H9 (cell line): ENCODE data around the gene IL17A. TPM values are rescaled to one million over a fixed set of nuclear protein-coding genes. Genes with fewer than 3 reads are reported as not detected.

ENCODE experiments used
- DNase-seq: peaks from one replicate; pipeline ENCODE4 v3.0.0-alpha.2; 2017
- H2AFZ ChIP-seq: one replicate; pipeline ENCODE4 v1.6.1; 2013; ENCODE audit warnings: mild to moderate bottlenecking, low read length, control low read depth, moderate library complexity
- H2AK5ac ChIP-seq: 2 replicates; pipeline ENCODE4 v1.6.1; 2013; ENCODE audit warnings: low read length, control low read depth, mixed read lengths; ENCODE audit not compliant: insufficient read length
- H2BK120ac ChIP-seq: one replicate; pipeline ENCODE4 v1.6.1; 2013; ENCODE audit warnings: low read depth, mild to moderate bottlenecking, low read length, control low read depth, inconsistent platforms; ENCODE audit not compliant: poor library complexity, severe bottlenecking
- H2BK12ac ChIP-seq: 2 replicates; pipeline ENCODE4 v1.6.1; 2013; ENCODE audit warnings: low read length, control low read depth, mixed read lengths, low read depth; ENCODE audit not compliant: insufficient read length
- H2BK15ac ChIP-seq: 2 replicates; pipeline ENCODE4 v1.6.1; 2013; ENCODE audit warnings: low read depth, low read length, control low read depth
- H2BK20ac ChIP-seq: one replicate; pipeline ENCODE4 v1.6.1; 2013; ENCODE audit warnings: low read depth, mild to moderate bottlenecking, low read length, control low read depth, inconsistent platforms; ENCODE audit not compliant: poor library complexity, severe bottlenecking
- H2BK5ac ChIP-seq: 2 replicates; pipeline ENCODE4 v1.6.1; 2013; ENCODE audit warnings: low read length, control low read depth, mixed read lengths; ENCODE audit not compliant: insufficient read length
- H3K14ac ChIP-seq: 2 replicates; pipeline ENCODE4 v1.6.1; 2013; ENCODE audit warnings: low read length, control low read depth; ENCODE audit not compliant: insufficient read depth
- H3K18ac ChIP-seq: 2 replicates; pipeline ENCODE4 v1.6.1; 2013; ENCODE audit warnings: low read depth, mild to moderate bottlenecking, mixed read lengths, low read length, control low read depth; ENCODE audit not compliant: insufficient read length
- H3K23ac ChIP-seq: 2 replicates; pipeline ENCODE4 v1.6.1; 2013; ENCODE audit warnings: low read length, control low read depth, mixed read lengths, low read depth; ENCODE audit not compliant: insufficient read length
- H3K23me2 ChIP-seq: 2 replicates; pipeline ENCODE4 v1.6.1; 2013; ENCODE audit warnings: low read depth, mild to moderate bottlenecking, mixed read lengths, low read length, control low read depth; ENCODE audit not compliant: insufficient read length, poor library complexity, severe bottlenecking
- H3K27ac ChIP-seq: 2 replicates; pipeline ENCODE4 v1.5.1; 2013; ENCODE audit warnings: low read length, control low read depth, mixed read lengths, low read depth; ENCODE audit not compliant: insufficient read length
- H3K27me3 ChIP-seq: 2 replicates; pipeline ENCODE4 v1.6.1; 2013; ENCODE audit warnings: low read length, control low read depth, inconsistent platforms; ENCODE audit not compliant: insufficient read depth
- H3K4ac ChIP-seq: 2 replicates; pipeline ENCODE4 v1.6.1; 2013; ENCODE audit warnings: low read depth, mild to moderate bottlenecking, control low read depth, inconsistent platforms, low read length, moderate library complexity
- H3K4me1 ChIP-seq: 2 replicates; pipeline ENCODE4 v1.6.1; 2013; ENCODE audit warnings: low read length, control low read depth, inconsistent platforms; ENCODE audit not compliant: insufficient read depth
- H3K4me2 ChIP-seq: 2 replicates; pipeline ENCODE4 v1.6.1; 2013; ENCODE audit warnings: low read length, control low read depth, mixed read lengths; ENCODE audit not compliant: insufficient read length, insufficient read depth
- H3K56ac ChIP-seq: 2 replicates; pipeline ENCODE4 v1.6.1; 2013; ENCODE audit warnings: low read depth, mild to moderate bottlenecking, mixed read lengths, low read length, control low read depth; ENCODE audit not compliant: insufficient read length
- H3K79me1 ChIP-seq: 2 replicates; pipeline ENCODE4 v1.6.1; 2013; ENCODE audit warnings: low read depth, mild to moderate bottlenecking, moderate library complexity, low read length, control low read depth, inconsistent platforms; ENCODE audit not compliant: insufficient read depth, poor library complexity, severe bottlenecking
- H3K79me2 ChIP-seq: 2 replicates; pipeline ENCODE4 v1.6.1; 2013; ENCODE audit warnings: low read length, control low read depth, inconsistent platforms; ENCODE audit not compliant: insufficient read depth
- H3K9ac ChIP-seq: 2 replicates; pipeline ENCODE4 v1.6.1; 2013; ENCODE audit warnings: low read length, control low read depth, mixed read lengths; ENCODE audit not compliant: insufficient read length; ENCODE audit errors: extremely low read depth
- H3K9me3 ChIP-seq: one replicate; pipeline ENCODE4 v1.6.1; 2013; ENCODE audit warnings: low read depth, low read length, inconsistent platforms; ENCODE audit not compliant: control insufficient read depth
- H3T11ph ChIP-seq: one replicate; pipeline ENCODE4 v1.6.1; 2013; ENCODE audit warnings: mild to moderate bottlenecking, low read length, control low read depth, inconsistent platforms
- H4K20me1 ChIP-seq: one replicate; pipeline ENCODE4 v1.6.1; 2013; ENCODE audit not compliant: control insufficient read depth, insufficient read length, insufficient read depth
- H4K5ac ChIP-seq: 2 replicates; pipeline ENCODE4 v1.6.1; 2013; ENCODE audit warnings: low read depth, mild to moderate bottlenecking, mixed read lengths, low read length, control low read depth; ENCODE audit not compliant: insufficient read length
- H4K8ac ChIP-seq: replicated peaks from 2 replicates; pipeline ENCODE4 v1.6.1; 2013; ENCODE audit warnings: low read length, control low read depth, mixed read lengths, low read depth; ENCODE audit not compliant: insufficient read length
- H4K91ac ChIP-seq: 2 replicates; pipeline ENCODE4 v1.6.1; 2013; ENCODE audit warnings: low read depth, mild to moderate bottlenecking, moderate library complexity, mixed read lengths, low read length, control low read depth; ENCODE audit not compliant: insufficient read length
- H3K27ac Mint-ChIP-seq, 3 experiments: 2 replicates in 2 of 3; 3 replicates in 1 of 3; pipeline ENCODE4 v1.8.0; 2020 to 2021; ENCODE audit warnings: mixed read lengths in 3 of 3, mild to moderate bottlenecking in 1 of 3, moderate library complexity in 1 of 3
- H3K27me3 Mint-ChIP-seq: 2 replicates; pipeline ENCODE4 v1.8.0; 2021; ENCODE audit warnings: low read depth, mild to moderate bottlenecking, moderate library complexity, mixed read lengths
- H3K36me3 Mint-ChIP-seq, 3 experiments: 2 replicates in 2 of 3; 3 replicates in 1 of 3; pipeline ENCODE4 v1.8.0; 2020 to 2021; ENCODE audit warnings: low read depth in 3 of 3, mixed read lengths in 3 of 3; ENCODE audit not compliant: insufficient read depth in 1 of 3
- H3K4me1 Mint-ChIP-seq, 2 experiments: 2 replicates each; pipeline ENCODE4 v1.8.0; 2020; ENCODE audit warnings: mixed read lengths in 2 of 2
- H3K4me3 Mint-ChIP-seq, 2 experiments: 2 replicates in 1 of 2; 3 replicates in 1 of 2; pipeline ENCODE4 v1.8.0; 2020 to 2021; ENCODE audit warnings: mild to moderate bottlenecking in 2 of 2, mixed read lengths in 2 of 2, moderate library complexity in 1 of 2
- H3K9me3 Mint-ChIP-seq, 2 experiments: 2 replicates in 1 of 2; 3 replicates in 1 of 2; pipeline ENCODE4 v1.8.0; 2020; ENCODE audit warnings: mild to moderate bottlenecking in 2 of 2, mixed read lengths in 2 of 2, moderate library complexity in 1 of 2
- WGBS: extraction: QIAGEN DNeasy Blood & Tissue Kit; methylation state at CpG from one replicate; pipeline ENCODE4 v1.1.7; 2013; ENCODE audit warnings: missing lambda C conversion rate, low lambda C conversion rate, mixed read lengths; ENCODE audit not compliant: insufficient read length; ENCODE audit errors: extremely low coverage; 5-methylcytosine and 5-hydroxymethylcytosine counted together
- total RNA-seq: library from RNA; stranded (reverse); gene quantifications from 2 replicates; pipeline ENCODE4 v1.2.1, GENCODE V29; 2021
- TF ChIP-seq, protein P1 (sequence below): fragments of 200-600 bp; sonication (generic); conservative IDR thresholded peaks from 3 replicates; pipeline ENCODE4 v1.8.0; 2021; ENCODE audit warnings: antibody characterized with exemption, mild to moderate bottlenecking

IL17A gene
- total RNA-seq, 1 experiment from 2014 or later = not detected

GRCh38 chr6:52210227-52210626 is 24.1 kb downstream of the IL17A start:
- Histone ChIP-seq H3K23me2 (no peaks in the 10 kb centered on the region), H4K91ac (no peak overlapping the region), H2BK120ac (no peak overlapping the region), H3K79me2 (no peaks in the 10 kb centered on the region), H3K27me3 (no peaks in the 10 kb centered on the region), H2BK15ac (no peak overlapping the region), H3K27ac (no peak overlapping the region), H3K4ac (no peak overlapping the region), H3K18ac (no peak overlapping the region), H3K9ac (no peak overlapping the region), H2AK5ac (no peak overlapping the region), H3K79me1 (no peaks in the 10 kb centered on the region), H3K9me3 (no peaks in the 10 kb centered on the region), H3K14ac (no peak overlapping the region), H3K4me1 (no peaks in the 10 kb centered on the region), H3T11ph (no peak overlapping the region), H4K8ac (no peak overlapping the region), H3K4me2 (no peak overlapping the region), H2BK20ac (no peak overlapping the region), H2BK12ac (no peak overlapping the region), H3K56ac (no peak overlapping the region), H2BK5ac (no peak overlapping the region), H4K20me1 (no peaks in the 10 kb centered on the region), H3K23ac (no peak overlapping the region), H2AFZ (no peak overlapping the region), H4K5ac (no peak overlapping the region)
- DNase-seq = no peak
- Mint-ChIP-seq H3K27ac (no peak overlapping the region), H3K9me3 (peaks cover 3 to 11% of the 10 kb centered on the region in 2 experiments; a peak in 4 of 5 replicates), H3K4me1 (peaks cover 7 to 9% of the 10 kb centered on the region in 2 experiments; a peak in 3 of 4 replicates), H3K36me3 (peaks cover 0 to 4% (median 3%) of the 10 kb centered on the region in 3 experiments; a peak in 2 of 7 replicates), H3K27me3 (no peaks in the 10 kb centered on the region; the same call in 1 of the 2 replicates), H3K4me3 (no peak overlapping the region)
- WGBS = no CpG with 5 or more reads among the region's 2 CpGs
- TF ChIP-seq, protein P1, sequence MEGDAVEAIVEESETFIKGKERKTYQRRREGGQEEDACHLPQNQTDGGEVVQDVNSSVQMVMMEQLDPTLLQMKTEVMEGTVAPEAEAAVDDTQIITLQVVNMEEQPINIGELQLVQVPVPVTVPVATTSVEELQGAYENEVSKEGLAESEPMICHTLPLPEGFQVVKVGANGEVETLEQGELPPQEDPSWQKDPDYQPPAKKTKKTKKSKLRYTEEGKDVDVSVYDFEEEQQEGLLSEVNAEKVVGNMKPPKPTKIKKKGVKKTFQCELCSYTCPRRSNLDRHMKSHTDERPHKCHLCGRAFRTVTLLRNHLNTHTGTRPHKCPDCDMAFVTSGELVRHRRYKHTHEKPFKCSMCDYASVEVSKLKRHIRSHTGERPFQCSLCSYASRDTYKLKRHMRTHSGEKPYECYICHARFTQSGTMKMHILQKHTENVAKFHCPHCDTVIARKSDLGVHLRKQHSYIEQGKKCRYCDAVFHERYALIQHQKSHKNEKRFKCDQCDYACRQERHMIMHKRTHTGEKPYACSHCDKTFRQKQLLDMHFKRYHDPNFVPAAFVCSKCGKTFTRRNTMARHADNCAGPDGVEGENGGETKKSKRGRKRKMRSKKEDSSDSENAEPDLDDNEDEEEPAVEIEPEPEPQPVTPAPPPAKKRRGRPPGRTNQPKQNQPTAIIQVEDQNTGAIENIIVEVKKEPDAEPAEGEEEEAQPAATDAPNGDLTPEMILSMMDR = no peak
